Stimulated activated CD8-positive, alpha-beta memory T cell treated with anti-CD3 and anti-CD28 coated beads, Interleukin-7, amount 100 ng/mL, for 48 hours (primary cell): ENCODE data around the gene CALML4.
"Not testable (repeated sequence)": the region's sequence is repeated elsewhere in the genome, so short reads cannot be mapped to it uniquely, and the experiment has no call there.

ENCODE experiments used
- DNase-seq, 2 donors: peaks; one replicate each; pipeline ENCODE4 v3.0.0-alpha.2; 2020; ENCODE audit warnings: low read depth in 1 of 2; ENCODE audit errors: extremely low read depth in 1 of 2

Gene CALML4

GRCh38 chr15:68225442-68225841 lies 20.3 kb upstream of the CALML4 start:
- not testable (repeated sequence) for DNase-seq

GRCh38 chr15:68224546-68225250 lies 19.6 kb upstream of the CALML4 start:
- DNase-seq, result no peak

DNA sequence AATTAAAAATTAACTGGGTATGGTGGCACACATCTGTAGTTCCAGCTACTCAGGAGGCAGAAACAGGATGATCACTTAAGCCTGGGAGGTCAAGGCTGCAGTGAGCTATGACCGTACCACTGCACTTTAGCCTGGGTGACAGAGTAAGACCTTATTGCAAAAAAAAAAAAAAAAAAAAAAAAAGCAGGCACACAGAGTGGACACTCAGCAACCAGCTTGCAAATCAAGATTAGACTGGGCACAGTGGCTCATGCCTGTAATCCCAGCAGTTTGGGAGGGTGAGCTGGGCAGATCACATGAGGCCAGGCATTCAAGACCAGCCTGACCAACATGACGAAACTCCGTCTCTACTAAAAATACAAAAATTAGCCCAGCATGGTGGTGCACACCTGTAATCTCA lies 19.0 kb upstream of the CALML4 start:
- no peak for DNase-seq

DNA sequence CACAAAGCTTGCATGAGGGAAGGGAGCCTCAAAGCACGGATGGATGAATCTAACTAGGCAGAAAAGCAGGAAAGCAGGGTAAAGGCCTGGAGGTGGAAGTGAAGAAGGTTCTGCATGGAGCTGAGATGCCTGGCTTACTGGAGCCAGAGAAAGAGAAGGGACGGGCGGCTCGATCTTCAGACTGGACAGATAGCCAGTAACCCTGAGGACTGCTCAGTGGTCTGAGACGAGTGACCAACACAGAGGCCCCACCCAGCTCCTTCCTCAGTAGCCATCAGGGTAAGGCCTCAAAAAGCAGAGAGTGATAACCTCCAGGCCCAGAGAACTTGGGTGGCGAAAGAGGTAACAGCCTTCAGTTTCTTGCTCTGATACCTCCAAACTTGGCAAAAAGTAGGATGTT lies 18.0 kb upstream of the CALML4 start:
- DNase-seq, result no peak

- not testable (repeated sequence) for DNase-seq
Measured at GRCh38 chr15:68222432-68222743, 17.3 kb upstream of the CALML4 start.

- DNase-seq, result not testable (repeated sequence)
Measured at GRCh38 chr15:68221530-68222431, 16.6 kb upstream of the CALML4 start.

- DNase-seq, result no peak
Measured at GRCh38 chr15:68220967-68221366, 15.8 kb upstream of the CALML4 start.

DNA sequence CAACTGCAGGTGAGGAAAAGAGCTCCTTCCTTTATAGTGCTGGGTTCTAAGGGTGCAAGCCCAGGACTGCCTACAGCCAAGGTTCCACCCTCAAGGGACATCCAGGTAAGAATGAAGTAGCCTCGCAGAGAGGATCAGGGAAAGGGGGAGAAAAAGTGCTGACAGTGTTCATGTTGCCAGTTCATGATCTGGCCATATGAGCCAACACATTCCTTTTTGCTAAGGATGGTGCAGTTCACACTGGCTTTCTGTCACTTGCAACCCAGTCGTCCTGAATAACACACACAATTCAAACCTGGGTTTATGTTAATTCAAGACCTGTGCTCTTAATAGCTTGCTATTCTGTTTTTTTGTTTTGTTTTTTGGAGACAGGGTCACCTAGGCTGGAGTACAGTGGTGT lies 15.4 kb upstream of the CALML4 start:
- no peak for DNase-seq

DNA sequence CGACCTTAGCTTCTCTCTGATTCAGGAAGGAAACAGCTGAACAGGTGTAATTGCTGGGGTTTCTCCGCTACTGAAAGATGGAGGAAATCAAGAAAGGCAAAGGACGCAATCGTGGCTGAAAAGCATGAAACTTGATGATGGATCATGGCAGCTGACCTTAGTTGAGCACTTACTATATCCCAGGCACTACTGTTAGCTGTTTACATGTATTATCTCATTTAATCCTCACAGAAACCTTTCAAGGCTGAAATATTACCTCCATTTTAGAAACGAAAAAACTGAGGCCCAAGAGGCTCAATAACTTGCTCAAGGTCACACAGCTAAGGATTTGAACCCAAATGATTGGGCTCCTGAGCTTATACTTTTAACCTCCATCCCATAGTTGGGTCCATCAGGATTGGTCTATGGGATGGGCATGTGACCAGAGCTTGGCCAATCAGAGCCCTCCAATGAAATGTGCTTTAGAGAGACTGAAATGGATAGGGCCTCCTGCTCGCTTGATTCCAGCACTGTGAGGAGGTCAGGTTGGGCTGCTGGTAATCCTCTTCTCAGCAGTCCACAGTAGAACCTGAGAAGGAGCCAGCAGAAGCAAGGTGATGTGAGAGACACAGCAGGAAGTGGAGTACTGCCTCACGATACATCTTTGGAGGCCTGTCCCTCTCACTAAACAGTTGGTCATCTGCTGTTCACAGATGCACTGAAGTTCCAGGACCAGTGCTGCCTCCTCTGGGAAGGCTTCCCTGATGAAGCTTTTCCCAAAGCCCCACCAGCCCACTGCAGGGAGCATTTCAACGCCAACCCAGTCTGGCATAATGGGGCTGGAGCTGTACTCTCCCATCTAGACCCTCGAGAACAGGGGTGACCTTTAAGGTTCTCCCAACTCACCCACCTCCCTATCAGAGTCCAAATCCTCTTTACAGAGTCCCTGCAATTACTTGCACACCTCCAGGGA lies 14.0 kb upstream of the CALML4 start:
- no peak for DNase-seq

GRCh38 chr15:68218331-68218730 lies 13.2 kb upstream of the CALML4 start:
- DNase-seq, result no peak

- DNase-seq, result no peak
Measured at GRCh38 chr15:68217341-68217740, 12.2 kb upstream of the CALML4 start.

DNA sequence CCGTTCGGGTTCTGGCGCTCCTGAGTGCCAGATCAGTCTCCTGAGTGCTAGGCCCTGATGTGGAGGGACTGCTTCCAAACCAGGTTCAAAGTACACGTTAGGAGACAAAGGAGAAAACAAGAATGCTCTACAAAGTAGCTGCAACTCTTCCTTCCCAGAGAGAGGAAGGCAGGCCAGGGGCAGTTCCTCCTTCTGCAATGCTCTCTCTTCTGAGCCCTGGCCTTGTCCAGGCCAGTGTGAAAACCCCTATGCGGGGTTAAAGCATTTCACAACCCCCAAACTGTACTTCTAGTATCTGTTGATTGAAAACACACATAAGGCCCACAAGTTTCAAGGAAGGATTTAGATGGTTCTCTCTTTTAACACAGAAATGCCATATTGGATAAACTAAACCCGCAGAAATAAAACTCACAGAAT lies 9.7 kb upstream of the CALML4 start:
- DNase-seq, result no peak

DNA sequence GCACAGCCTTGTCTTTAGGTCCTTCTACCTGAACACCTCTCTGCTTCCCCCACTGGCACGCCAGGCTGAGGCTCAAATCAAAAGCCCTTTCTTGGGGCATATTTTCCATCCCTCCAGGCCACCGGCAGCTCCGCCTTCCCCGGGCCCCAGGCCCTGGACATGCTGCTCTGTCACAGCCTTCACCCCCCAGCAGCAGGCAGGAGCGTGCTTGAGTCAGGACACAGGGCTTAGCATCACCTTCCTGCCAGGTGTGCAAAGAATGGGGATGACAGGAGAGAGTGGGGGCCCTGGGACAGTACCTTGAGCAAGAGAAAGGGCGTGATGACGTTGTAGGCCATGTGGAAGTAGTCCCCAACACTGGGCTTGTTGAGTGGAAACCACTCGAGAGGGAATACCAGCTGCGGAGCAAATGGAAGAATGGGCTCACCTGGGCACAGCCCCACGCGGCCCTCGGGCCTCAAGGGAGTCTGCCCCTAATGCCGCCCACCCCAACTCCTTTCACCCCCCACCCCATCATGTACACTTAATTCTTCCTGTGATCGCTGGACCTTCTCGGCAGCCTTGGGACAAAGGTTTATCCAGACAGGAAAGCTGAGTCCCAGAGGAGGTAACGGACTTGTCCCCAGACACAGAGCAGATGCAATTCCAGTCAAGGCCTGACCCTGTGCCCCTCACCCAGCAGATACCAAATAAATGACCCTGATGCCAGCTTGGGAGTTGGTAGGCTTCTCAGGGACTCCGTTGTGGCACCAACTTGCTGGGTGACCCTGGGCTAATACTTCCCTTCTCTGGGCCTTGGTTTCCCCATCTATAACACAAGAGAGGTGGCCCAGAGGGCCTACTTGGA lies 9.1 kb upstream of the CALML4 start:
- no peak for DNase-seq

- DNase-seq, result not testable (repeated sequence)
Measured at GRCh38 chr15:68213491-68213845, 8.3 kb upstream of the CALML4 start.

DNA sequence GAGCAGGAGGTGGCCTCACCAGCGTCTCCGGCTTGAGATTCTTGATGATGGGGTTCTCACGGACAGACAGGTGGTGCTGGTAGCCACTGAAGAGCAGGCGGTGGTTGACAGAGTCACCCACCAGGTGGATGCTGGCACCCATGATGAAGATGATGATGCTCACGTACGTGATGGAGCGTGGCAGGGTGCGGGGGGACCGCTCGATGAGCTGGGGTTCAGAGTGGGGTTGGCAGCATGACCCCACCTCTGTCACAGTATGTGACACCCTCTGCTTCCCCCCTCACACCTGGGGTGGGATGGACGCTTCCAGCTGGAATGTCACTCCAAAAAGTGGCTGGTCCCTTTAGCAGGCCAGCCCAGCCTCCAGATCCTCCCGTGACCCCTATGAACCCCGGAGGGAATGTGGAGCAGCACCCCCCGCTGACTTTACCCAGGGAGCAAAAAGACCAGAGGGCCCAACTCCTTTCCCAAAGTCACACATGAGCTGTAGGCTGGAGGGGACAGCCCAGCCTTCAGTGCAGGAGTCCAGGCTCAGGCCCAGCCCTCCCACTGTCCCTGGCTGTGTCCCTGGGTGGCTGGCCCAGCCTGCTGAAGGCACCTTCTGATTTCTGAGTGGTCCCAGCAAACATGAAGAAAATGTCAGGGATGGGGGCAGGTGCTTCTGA lies 6.7 kb upstream of the CALML4 start:
- DNase-seq, result no peak

- no peak for DNase-seq
Measured at GRCh38 chr15:68210821-68211655, 5.9 kb upstream of the CALML4 start.

GRCh38 chr15:68210409-68210756 lies 5.3 kb upstream of the CALML4 start:
- no peak for DNase-seq

GRCh38 chr15:68209735-68210408 lies 4.7 kb upstream of the CALML4 start:
- peak in 1 of 2 donors; percentile 57 for DNase-seq
